SK-N-MC (cell line): Measurements from ENCODE around the gene NSD1.

ENCODE experiments used
- EZH2 ChIP-seq: fragments of 200-600 bp; sonication (generic); IDR thresholded peaks from one replicate; pipeline ENCODE4 v1.6.1; 2017; ENCODE audit warnings: antibody characterized with exemption
- FOXP2 ChIP-seq: optimal IDR thresholded peaks from 2 replicates; pipeline ENCODE3; 2011; ENCODE audit warnings: mild to moderate bottlenecking, moderate library complexity; ENCODE audit not compliant: insufficient read depth; ENCODE audit errors: extremely low read length, control extremely low read depth
- POLR2AphosphoS5 ChIP-seq: IDR thresholded peaks from 2 replicates; pipeline ENCODE4 v1.6.1; 2012; ENCODE audit warnings: mild to moderate bottlenecking, low read depth, low read length, borderline replicate concordance

DNA sequence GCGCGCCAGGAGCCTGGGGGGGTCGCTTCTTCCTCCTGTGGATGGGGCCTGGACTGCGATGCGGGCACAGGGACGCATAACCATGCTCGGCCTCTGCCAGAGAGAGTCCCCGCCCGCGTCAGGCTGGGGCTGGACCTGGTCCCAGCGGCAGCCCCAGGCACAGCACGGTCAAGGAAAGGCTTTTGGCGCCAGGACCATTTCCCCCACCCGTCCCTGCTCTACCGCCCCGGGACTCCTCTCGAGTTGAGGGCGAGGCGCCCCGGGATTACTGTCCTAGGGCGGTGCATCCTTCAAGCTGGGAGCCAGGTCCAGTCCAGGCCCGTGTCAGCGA, 177.8 kb downstream of the NSD1 start:
- TF ChIP-seq POLR2AphosphoS5 (no peak), EZH2 (no peak), FOXP2 (no peak)
